Retina (tissue), 1 donor: Measurements from ENCODE around the gene SYK.
"Not testable (repeated sequence)": the region's sequence is repeated elsewhere in the genome, so short reads cannot be mapped to it uniquely, and the experiment has no call there.

Experiments
- DNase-seq: peaks from one replicate; pipeline ENCODE4 v3.0.0-alpha.2; 2016

Gene SYK

GRCh38 chr9:90799271-90799852 is 2.3 kb upstream of the SYK start:
- DNase-seq, result no peak

DNA sequence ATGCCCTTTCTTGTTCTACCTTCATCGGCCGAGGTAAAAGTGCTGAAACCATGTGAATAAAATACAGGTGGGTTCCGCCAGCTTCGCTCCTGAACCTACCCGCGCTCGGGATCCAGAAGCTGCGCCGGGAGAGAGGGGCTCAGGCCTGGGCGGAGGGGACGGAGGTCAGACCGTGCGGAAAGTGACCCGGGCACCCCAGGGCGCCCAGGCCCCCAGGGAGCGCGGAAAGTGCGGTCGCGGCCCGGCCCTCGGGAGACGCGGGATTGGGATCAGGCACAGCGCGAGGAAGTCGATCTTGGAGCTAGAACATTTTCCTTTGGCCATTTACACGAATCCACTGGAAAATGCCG is 329 bp downstream of the SYK start:
- peak; percentile 28 for DNase-seq

DNA sequence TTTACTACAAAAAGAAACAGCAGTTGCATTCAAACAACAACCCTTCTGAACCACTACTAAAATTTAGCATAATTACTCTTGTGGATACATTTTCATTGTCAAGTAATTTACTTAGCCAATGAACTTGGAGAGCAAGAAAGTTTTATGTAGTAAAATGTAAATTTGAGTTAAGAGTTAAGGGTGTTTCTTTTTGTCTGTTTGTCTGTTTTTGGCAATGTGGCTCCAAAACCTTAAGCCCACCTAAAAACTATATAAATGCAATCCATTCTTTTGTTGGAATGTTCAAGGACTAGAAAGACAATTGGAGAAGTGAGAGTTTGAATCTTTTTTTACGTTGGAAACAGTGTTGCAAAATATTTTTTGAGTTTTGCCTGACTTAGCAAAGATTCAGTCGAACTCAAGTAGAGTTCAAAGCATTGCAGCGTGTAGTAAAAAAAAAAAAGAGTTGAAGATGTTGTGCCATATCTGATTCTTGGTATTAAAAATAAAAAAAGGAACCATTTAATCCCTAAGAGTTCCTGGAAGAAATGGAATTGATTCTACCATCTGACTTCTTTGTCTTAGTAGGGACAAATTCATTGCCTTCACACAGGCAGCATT is 867 bp downstream of the SYK start:
- DNase-seq, result no peak

GRCh38 chr9:90803860-90804593 is 2.4 kb downstream of the SYK start:
- no peak for DNase-seq

- peak; percentile 47 for DNase-seq
Measured at GRCh38 chr9:90805006-90805996, 3.7 kb downstream of the SYK start.

GRCh38 chr9:90807006-90807405 is 5.4 kb downstream of the SYK start:
- DNase-seq, result peak; percentile 41

DNA sequence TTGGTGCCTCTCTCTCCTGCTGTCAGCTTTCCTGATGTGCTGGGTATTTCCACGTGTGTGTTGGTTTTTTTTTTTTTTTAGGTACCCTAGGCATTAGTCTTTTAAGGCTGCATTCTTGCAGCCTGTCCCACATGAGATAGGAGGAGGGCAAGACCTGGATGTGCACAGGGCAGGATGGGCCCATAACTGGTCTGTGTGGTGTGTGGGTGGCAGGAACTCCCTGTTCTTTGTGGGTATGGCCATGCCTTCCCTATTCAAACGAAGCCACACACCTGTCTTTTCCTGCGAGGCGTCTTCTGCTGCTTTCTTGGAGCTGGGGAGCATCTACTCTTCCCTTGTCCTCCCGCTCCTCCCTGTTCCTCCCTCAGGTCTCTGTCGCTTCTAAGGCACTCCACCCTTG is 6.8 kb downstream of the SYK start:
- no peak for DNase-seq

GRCh38 chr9:90808890-90809685 is 7.5 kb downstream of the SYK start:
- no peak for DNase-seq

- no peak for DNase-seq
Measured at GRCh38 chr9:90810691-90811090, 9.1 kb downstream of the SYK start.

GRCh38 chr9:90813046-90813445 is 11.4 kb downstream of the SYK start:
- no peak for DNase-seq

DNA sequence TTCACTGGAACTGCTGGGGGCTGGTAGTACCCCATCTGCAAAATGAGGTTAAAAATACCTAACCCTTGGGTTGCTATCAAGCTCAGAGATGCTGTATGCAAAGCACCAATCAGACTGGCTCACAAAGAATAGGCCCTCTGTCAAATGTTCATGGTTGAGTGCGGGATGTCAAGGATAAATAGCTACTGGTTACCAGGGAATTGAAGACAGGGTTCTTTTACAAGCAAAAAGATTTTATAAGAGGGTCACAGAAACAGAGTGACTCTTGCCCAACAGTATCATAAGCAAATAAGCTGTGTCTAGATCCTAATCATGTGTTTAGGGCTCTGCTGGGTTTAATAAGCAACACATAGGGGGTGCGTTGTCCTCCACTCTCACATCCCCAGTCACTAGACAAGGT is 11.9 kb downstream of the SYK start:
- DNase-seq, result no peak

GRCh38 chr9:90814355-90814754 is 12.7 kb downstream of the SYK start:
- no peak for DNase-seq

GRCh38 chr9:90815183-90815943 is 13.7 kb downstream of the SYK start:
- DNase-seq, result no peak

DNA sequence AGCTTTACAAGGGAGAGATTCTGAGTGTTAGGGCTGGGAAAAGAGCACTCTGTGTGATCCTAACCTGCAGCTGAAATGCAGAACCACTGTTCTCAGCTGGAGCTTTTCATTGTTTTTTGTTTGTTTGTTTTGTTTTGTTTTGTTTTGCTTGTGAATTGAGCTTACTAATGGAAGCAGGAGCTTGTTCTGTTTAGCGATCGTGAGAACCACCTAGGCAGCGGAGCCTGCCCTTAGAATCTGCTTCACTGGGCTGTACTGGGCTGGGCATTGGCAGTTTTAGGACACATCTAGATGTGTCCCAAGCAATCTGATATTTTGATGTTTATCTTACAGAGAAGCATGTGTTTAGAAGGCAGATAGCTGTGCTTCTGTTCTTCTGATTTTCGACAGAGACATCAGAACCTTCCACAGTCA is 14.3 kb downstream of the SYK start:
- DNase-seq, result no peak

GRCh38 chr9:90816690-90817089 is 15.1 kb downstream of the SYK start:
- no peak for DNase-seq

DNA sequence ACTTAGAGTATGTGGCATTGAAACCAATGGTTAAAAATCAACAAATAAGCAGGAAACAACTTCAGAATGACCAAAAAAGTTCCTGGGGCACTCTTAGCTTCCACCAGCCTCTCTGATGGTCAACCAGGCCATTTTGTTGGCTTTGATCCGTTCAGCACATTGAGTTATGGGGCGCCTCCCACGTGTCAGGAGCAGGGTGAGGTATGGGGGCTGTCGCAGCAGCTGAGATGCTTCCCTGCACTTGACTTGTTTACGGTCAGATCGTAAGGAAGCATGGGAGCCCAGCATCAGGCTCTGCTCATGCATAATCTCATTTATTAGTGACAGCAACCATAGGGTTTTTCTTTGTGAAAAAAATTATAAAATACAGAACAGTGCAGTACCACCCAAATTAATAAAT is 16.7 kb downstream of the SYK start:
- DNase-seq, result no peak

DNA sequence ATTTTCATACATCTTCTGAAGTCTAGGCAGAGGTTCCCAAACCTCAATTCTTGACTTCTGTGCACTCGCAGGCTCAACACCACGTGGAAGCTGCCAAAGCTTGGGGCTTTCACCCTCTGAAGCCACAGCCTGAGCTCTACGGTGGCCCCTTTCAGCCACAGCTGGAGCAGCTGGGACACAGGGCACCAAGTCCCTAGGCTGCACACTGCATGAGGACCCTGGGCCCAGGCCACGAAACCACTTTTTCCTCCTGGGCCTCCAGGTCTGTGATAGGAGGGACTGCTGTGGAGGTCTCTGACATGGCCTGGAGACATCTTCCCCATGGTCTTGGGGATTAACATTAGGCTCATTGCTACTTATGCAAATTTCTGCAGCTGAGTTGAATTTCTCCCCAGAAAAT is 18.8 kb downstream of the SYK start:
- not testable (repeated sequence) for DNase-seq

DNA sequence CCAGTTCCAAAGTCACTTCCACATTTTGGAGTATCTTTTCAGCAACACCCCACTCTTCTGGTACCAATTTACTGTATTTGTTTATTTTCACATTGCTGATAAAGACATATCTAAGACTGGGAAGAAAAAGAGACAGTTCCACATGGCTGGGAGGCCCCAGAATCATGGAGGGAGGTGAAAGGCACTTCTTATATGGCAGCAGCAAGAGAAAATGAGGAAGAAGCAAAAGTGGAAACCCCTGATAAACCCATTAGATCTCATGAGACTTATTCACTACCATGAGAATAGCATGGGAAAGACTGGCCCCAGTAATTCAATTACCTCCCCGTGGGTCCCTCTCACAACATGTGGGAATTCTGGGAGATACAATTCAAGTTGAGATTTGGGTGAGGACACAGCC is 19.6 kb downstream of the SYK start:
- not testable (repeated sequence) for DNase-seq

GRCh38 chr9:90821697-90822096 is 20.1 kb downstream of the SYK start:
- DNase-seq, result no peak

GRCh38 chr9:90822866-90823265 is 21.2 kb downstream of the SYK start:
- DNase-seq, result no peak

GRCh38 chr9:90825586-90825985 is 24.0 kb downstream of the SYK start:
- no peak for DNase-seq
